NCI-H2081 treated with DMSO at 0.1 percent for 48 hours (cell line): ENCODE measurements around the gene CFAP100.

Source experiments
- DNase-seq: peaks from one replicate; lab custom pipeline; 2025; lab: John Stamatoyannopoulos, UW

Gene CFAP100

GRCh38 chr3:126422571-126423091, 27.9 kb downstream of the CFAP100 start:
- DNase-seq = no peak

GRCh38 chr3:126423191-126424038, 28.7 kb downstream of the CFAP100 start:
- no peak for DNase-seq

GRCh38 chr3:126424039-126424717, 29.5 kb downstream of the CFAP100 start:
- no peak for DNase-seq

GRCh38 chr3:126424751-126425150, 30.0 kb downstream of the CFAP100 start:
- no peak for DNase-seq

- DNase-seq = no peak
Observed at GRCh38 chr3:126431103-126431534, 36.4 kb downstream of the CFAP100 start.

GRCh38 chr3:126432361-126433104, 37.8 kb downstream of the CFAP100 start:
- no peak for DNase-seq

GRCh38 chr3:126433105-126433430, 38.4 kb downstream of the CFAP100 start:
- no peak for DNase-seq

GRCh38 chr3:126433496-126434263, 39.0 kb downstream of the CFAP100 start:
- peak; percentile 31 for DNase-seq

- DNase-seq = no peak
Observed at GRCh38 chr3:126434264-126434590, 39.5 kb downstream of the CFAP100 start.

- no peak for DNase-seq
Observed at GRCh38 chr3:126434931-126435411, 40.3 kb downstream of the CFAP100 start.

GRCh38 chr3:126435456-126436315, 41.0 kb downstream of the CFAP100 start:
- no peak for DNase-seq

GRCh38 chr3:126436826-126437717, 42.4 kb downstream of the CFAP100 start:
- DNase-seq = no peak

- no peak for DNase-seq
Observed at GRCh38 chr3:126438186-126438585, 43.5 kb downstream of the CFAP100 start.

- no peak for DNase-seq
Observed at GRCh38 chr3:126438746-126439145, 44.0 kb downstream of the CFAP100 start.

- no peak for DNase-seq
Observed at GRCh38 chr3:126439346-126439967, 44.7 kb downstream of the CFAP100 start.

GRCh38 chr3:126439968-126440708, 45.4 kb downstream of the CFAP100 start:
- DNase-seq = no peak

- no peak for DNase-seq
Observed at GRCh38 chr3:126440709-126440995, 45.9 kb downstream of the CFAP100 start.

GRCh38 chr3:126441256-126441880, 46.7 kb downstream of the CFAP100 start:
- no peak for DNase-seq
